ENCODE results near the gene CIITA. TPM values are rescaled to one million over a fixed set of nuclear protein-coding genes. Genes with fewer than 3 reads are reported as not detected.

The CIITA gene
- total and polyA plus RNA-seq, 10 of the 15 experiments (the other 5 are each of a cell fraction or from before 2014, with no cell fraction given): 11.5 to 145 (median 49.7) TPM

DNA sequence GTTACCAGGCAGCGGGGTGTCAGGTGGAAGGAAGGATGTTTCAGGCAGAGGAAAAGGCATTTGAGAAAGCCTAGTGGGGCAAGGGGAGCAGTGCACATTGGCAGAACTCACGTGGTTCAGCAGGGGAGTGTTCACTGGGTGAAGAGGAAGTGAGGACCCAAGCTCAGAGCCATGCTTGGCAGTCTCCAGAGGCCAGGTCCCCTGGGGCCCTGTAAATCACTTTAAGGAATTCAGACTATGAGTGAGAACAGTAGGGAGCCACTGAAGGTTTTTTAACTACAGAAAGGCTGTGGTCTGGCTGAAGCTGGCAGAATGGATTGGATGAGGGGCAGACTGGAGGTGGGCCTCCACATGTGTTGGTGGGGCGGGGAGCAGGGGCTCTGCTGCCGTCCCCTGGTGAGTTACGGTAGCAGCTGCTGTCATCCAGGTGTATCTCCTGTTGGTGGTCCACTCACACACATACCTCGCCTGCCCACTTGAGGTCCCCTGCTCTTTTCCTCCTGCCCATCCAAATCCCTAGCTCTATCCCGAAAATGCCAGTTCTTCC lies 72.5 kb downstream of the CIITA start (continued):
- TF ChIP-seq, protein P1, sequence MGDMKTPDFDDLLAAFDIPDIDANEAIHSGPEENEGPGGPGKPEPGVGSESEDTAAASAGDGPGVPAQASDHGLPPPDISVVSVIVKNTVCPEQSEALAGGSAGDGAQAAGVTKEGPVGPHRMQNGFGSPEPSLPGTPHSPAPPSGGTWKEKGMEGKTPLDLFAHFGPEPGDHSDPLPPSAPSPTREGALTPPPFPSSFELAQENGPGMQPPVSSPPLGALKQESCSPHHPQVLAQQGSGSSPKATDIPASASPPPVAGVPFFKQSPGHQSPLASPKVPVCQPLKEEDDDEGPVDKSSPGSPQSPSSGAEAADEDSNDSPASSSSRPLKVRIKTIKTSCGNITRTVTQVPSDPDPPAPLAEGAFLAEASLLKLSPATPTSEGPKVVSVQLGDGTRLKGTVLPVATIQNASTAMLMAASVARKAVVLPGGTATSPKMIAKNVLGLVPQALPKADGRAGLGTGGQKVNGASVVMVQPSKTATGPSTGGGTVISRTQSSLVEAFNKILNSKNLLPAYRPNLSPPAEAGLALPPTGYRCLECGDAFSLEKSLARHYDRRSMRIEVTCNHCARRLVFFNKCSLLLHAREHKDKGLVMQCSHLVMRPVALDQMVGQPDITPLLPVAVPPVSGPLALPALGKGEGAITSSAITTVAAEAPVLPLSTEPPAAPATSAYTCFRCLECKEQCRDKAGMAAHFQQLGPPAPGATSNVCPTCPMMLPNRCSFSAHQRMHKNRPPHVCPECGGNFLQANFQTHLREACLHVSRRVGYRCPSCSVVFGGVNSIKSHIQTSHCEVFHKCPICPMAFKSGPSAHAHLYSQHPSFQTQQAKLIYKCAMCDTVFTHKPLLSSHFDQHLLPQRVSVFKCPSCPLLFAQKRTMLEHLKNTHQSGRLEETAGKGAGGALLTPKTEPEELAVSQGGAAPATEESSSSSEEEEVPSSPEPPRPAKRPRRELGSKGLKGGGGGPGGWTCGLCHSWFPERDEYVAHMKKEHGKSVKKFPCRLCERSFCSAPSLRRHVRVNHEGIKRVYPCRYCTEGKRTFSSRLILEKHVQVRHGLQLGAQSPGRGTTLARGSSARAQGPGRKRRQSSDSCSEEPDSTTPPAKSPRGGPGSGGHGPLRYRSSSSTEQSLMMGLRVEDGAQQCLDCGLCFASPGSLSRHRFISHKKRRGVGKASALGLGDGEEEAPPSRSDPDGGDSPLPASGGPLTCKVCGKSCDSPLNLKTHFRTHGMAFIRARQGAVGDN (IDR thresholded peaks at IDR 0.05): peak; percentile 80
- TF ChIP-seq NFYB (IDR thresholded peaks at IDR 0.05; ENCODE audit: insufficient read depth, low read depth, low read length) (0 out of 2 replicates have a peak, but pooled peaks have one; percentile 35), JUND (IDR thresholded peaks at IDR 0.05; ENCODE audit: low read depth, low read length) (0 out of 2 replicates have a peak, but pooled peaks have one; percentile 14), ZNF274 (IDR thresholded peaks at IDR 0.05; ENCODE audit: insufficient read depth, insufficient read length) (no peak), DPF2 (IDR thresholded peaks at IDR 0.05) (peak; percentile 64), BCL11A (IDR thresholded peaks at IDR 0.05; ENCODE audit: low read depth, low read length) (peak; percentile 40; the same call in 1 of the 2 replicates), ZNF217 (IDR thresholded peaks at IDR 0.05) (no peak), GATAD2B (conservative IDR thresholded peaks at IDR 0.05; ENCODE audit: low read depth) (peak; percentile 99), SMAD1 (IDR thresholded peaks at IDR 0.05; ENCODE audit: low read depth, partially characterized antibody) (peak; percentile 83), MYB (IDR thresholded peaks at IDR 0.05; ENCODE audit: borderline replicate concordance, low read depth, low read length) (no peak), TCF12 (IDR thresholded peaks at IDR 0.05; ENCODE audit: low read depth, low read length) (peak; percentile 67), WRNIP1 (IDR thresholded peaks at IDR 0.05; ENCODE audit: borderline replicate concordance, low read depth, low read length) (no peak; the same call in 1 of the 2 replicates), GABPA (IDR thresholded peaks at IDR 0.05; ENCODE audit: low read depth) (no peak)
- TF ChIP-seq, protein P2, sequence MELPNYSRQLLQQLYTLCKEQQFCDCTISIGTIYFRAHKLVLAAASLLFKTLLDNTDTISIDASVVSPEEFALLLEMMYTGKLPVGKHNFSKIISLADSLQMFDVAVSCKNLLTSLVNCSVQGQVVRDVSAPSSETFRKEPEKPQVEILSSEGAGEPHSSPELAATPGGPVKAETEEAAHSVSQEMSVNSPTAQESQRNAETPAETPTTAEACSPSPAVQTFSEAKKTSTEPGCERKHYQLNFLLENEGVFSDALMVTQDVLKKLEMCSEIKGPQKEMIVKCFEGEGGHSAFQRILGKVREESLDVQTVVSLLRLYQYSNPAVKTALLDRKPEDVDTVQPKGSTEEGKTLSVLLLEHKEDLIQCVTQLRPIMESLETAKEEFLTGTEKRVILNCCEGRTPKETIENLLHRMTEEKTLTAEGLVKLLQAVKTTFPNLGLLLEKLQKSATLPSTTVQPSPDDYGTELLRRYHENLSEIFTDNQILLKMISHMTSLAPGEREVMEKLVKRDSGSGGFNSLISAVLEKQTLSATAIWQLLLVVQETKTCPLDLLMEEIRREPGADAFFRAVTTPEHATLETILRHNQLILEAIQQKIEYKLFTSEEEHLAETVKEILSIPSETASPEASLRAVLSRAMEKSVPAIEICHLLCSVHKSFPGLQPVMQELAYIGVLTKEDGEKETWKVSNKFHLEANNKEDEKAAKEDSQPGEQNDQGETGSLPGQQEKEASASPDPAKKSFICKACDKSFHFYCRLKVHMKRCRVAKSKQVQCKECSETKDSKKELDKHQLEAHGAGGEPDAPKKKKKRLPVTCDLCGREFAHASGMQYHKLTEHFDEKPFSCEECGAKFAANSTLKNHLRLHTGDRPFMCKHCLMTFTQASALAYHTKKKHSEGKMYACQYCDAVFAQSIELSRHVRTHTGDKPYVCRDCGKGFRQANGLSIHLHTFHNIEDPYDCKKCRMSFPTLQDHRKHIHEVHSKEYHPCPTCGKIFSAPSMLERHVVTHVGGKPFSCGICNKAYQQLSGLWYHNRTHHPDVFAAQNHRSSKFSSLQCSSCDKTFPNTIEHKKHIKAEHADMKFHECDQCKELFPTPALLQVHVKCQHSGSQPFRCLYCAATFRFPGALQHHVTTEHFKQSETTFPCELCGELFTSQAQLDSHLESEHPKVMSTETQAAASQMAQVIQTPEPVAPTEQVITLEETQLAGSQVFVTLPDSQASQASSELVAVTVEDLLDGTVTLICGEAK (IDR thresholded peaks at IDR 0.05; ENCODE audit: borderline replicate concordance): no peak
- TF ChIP-seq, protein P3, sequence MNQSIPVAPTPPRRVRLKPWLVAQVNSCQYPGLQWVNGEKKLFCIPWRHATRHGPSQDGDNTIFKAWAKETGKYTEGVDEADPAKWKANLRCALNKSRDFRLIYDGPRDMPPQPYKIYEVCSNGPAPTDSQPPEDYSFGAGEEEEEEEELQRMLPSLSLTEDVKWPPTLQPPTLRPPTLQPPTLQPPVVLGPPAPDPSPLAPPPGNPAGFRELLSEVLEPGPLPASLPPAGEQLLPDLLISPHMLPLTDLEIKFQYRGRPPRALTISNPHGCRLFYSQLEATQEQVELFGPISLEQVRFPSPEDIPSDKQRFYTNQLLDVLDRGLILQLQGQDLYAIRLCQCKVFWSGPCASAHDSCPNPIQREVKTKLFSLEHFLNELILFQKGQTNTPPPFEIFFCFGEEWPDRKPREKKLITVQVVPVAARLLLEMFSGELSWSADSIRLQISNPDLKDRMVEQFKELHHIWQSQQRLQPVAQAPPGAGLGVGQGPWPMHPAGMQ (IDR thresholded peaks at IDR 0.05; ENCODE audit: borderline replicate concordance): no peak
- TF ChIP-seq, protein P4, sequence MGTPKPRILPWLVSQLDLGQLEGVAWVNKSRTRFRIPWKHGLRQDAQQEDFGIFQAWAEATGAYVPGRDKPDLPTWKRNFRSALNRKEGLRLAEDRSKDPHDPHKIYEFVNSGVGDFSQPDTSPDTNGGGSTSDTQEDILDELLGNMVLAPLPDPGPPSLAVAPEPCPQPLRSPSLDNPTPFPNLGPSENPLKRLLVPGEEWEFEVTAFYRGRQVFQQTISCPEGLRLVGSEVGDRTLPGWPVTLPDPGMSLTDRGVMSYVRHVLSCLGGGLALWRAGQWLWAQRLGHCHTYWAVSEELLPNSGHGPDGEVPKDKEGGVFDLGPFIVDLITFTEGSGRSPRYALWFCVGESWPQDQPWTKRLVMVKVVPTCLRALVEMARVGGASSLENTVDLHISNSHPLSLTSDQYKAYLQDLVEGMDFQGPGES (IDR thresholded peaks at IDR 0.05): no peak
- TF ChIP-seq, protein P5, sequence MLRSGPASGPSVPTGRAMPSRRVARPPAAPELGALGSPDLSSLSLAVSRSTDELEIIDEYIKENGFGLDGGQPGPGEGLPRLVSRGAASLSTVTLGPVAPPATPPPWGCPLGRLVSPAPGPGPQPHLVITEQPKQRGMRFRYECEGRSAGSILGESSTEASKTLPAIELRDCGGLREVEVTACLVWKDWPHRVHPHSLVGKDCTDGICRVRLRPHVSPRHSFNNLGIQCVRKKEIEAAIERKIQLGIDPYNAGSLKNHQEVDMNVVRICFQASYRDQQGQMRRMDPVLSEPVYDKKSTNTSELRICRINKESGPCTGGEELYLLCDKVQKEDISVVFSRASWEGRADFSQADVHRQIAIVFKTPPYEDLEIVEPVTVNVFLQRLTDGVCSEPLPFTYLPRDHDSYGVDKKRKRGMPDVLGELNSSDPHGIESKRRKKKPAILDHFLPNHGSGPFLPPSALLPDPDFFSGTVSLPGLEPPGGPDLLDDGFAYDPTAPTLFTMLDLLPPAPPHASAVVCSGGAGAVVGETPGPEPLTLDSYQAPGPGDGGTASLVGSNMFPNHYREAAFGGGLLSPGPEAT (IDR thresholded peaks at IDR 0.05; ENCODE audit: low read depth): peak; percentile 66; the same call in 1 of the 2 replicates
